GM12892 (cell line): ENCODE measurements around the gene NOS3.

Source experiments
- POLR2A ChIP-seq: IDR thresholded peaks from 2 replicates; pipeline ENCODE4 v1.6.1; 2011; ENCODE audit warnings: low read depth, low read length, control low read depth
- TAF1 ChIP-seq: IDR thresholded peaks from 2 replicates; pipeline ENCODE4 v1.6.1; 2011; ENCODE audit warnings: low read depth, mild to moderate bottlenecking, control low read depth, low read length, borderline replicate concordance

- no peak for TF ChIP-seq POLR2A
- no peak for TF ChIP-seq TAF1
Measured at GRCh38 chr7:151060416-151061212, 69.8 kb downstream of the NOS3 start.
